Right atrium auricular region (tissue), 2 donors: ENCODE measurements around the gene PIGN. TPM values are rescaled to one million over a fixed set of nuclear protein-coding genes. Genes with fewer than 3 reads are reported as not detected.

Source experiments
- DNase-seq: peaks from one replicate; pipeline ENCODE4 v3.0.0-alpha.2; 2019; ENCODE audit warnings: low spot score
- H3K27ac ChIP-seq, 2 donors: fragments of 200-600 bp; sonication (generic); 1 replicate in 1 of 2; 2 replicates in 1 of 2; pipeline ENCODE4 v1.5.1; 2016 to 2019
- H3K27me3 ChIP-seq, 2 donors: fragments of 200-600 bp; sonication (generic); one replicate each; pipeline versions ENCODE4 v1.5.1 to v1.6.0; 2017 to 2019
- H3K36me3 ChIP-seq: fragments of 200-600 bp; sonication (generic); one replicate; pipeline ENCODE4 v1.5.1; 2016
- H3K4me1 ChIP-seq, 2 donors: fragments of 200-600 bp; sonication (generic); one replicate each; pipeline versions ENCODE4 v1.5.1 to v1.6.0; 2017 to 2019
- H3K4me3 ChIP-seq, 2 donors: fragments of 200-600 bp; sonication (generic); 1 replicate in 1 of 2; 2 replicates in 1 of 2; pipeline ENCODE4 v1.5.1; 2017 to 2019; ENCODE audit warnings: mild to moderate bottlenecking in 1 of 2, moderate library complexity in 1 of 2
- H3K9me3 ChIP-seq, 2 donors: fragments of 200-600 bp; sonication (generic); one replicate each; pipeline ENCODE4 v1.5.1; 2019
- CTCF ChIP-seq, 2 donors: fragments of 200-600 bp; sonication (generic); IDR thresholded peaks; one replicate each; pipeline ENCODE4 v1.5.1; 2019; ENCODE audit warnings: antibody characterized with exemption in 2 of 2
- total RNA-seq, 2 donors: library from RNA; depleted of rRNA; stranded (reverse); fragments of >200 nt; gene quantifications; one replicate each; pipeline ENCODE4 v1.1.0, GENCODE V29; 2016

Gene PIGN
- total RNA-seq, 2 donors from 2014 or later, result 10.8 to 16.8 TPM

DNA sequence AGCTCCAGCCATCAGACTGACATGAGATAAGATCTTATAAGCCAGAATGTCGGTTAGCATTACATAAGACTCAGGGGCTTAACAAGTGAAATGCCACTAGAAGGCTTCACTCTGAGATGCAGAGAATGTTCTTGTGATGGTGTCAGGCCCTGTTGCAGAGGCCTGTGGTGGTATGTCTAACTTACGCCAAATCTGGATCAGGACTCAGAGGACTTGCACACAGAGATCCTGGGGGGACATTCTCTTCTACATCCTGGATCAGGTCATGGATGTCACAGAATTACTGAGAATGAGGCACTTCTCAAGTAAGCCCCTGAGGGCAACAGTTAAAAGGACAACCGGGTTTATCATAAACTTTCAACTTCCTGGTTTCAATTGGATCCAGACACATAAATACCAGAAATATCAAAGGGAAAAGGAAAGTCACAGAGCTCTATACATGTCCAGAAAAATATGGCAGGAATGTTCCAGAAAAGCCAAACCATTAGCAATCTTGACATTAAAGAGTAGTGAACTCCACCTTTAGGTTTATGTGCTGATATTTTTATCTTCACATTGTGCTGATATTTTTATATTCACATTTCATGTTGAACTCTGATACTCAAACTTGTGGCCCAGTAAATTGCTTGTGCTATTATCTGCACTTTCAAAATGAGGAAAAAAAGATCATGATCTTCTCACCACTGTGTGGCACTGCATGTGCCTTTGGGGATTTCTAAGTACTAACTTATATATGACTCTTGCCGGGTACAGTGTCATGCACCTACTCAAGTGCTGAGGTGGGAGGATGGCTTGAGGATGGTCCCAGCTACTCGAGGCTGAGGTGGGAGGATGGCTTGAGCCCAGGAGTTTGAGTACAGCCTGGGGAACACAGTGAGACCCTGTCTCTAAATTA is 156.5 kb downstream of the PIGN start:
- no peak for DNase-seq
- no peak for TF ChIP-seq CTCF (IDR thresholded peaks at IDR 0.05)
- no peak overlapping the region for H3K27ac ChIP-seq
- no peaks in the 10 kb centered on the region for H3K36me3 ChIP-seq
- H3K4me3 ChIP-seq, result no peak overlapping the region
- H3K27me3 ChIP-seq, result no peaks in the 10 kb centered on the region
- H3K9me3 ChIP-seq, result no peaks in the 10 kb centered on the region
- no peaks in the 10 kb centered on the region for H3K4me1 ChIP-seq

DNA sequence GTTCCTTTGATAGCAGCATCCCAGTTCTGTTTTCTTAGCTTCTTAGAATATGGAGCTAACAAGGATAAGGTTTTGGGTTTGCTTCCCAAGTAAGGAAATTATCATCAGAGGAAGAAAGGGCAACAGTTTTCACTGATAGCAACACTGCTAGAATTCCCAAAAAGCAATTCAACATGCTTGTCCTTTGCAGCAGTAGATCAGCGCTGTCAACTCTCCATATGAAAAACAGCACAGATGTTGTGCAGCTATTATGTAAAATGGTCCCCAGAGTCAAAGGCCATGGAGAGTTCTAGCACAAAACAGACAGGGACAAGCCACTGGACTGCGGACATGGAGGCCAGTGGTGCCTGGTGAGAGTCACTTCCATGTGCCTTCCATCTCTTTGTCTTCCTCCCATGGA is 158.1 kb downstream of the PIGN start:
- H3K4me3 ChIP-seq, result no peak overlapping the region
- TF ChIP-seq CTCF (IDR thresholded peaks at IDR 0.05), result no peak
- no peak for DNase-seq
- H3K27me3 ChIP-seq, result no peaks in the 10 kb centered on the region
- H3K27ac ChIP-seq, result no peak overlapping the region
- H3K4me1 ChIP-seq, result no peaks in the 10 kb centered on the region
- no peaks in the 10 kb centered on the region for H3K36me3 ChIP-seq
- H3K9me3 ChIP-seq, result no peaks in the 10 kb centered on the region

DNA sequence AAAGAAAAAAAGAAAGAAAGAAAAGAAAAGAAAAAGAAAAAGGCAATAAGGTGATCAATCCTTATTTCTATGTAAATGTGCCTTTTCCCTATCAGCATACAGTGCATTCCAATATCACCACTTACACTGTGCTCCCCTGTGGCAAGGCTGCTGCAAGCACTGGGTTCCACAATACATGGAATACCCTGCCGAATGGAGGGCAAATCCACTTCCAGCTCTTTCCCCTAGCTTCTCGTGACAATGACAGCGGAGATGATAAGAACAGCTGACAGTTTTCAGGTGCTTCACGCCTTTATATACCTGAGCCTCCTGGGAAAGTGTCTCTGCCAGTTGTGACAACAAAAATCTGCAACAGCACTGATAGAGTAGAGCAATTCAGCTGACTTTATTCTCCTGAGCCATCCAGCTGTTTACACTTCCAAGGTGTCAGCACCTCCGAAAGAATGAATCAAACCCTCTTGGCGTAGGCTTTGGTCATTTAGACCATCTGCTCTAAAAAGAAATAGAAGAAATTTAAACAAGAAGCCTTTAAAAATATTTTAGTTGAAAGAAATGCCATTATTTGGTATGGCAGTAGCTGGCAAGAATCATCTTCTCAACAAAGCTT is 158.8 kb downstream of the PIGN start:
- no peak for TF ChIP-seq CTCF (IDR thresholded peaks at IDR 0.05)

DNA sequence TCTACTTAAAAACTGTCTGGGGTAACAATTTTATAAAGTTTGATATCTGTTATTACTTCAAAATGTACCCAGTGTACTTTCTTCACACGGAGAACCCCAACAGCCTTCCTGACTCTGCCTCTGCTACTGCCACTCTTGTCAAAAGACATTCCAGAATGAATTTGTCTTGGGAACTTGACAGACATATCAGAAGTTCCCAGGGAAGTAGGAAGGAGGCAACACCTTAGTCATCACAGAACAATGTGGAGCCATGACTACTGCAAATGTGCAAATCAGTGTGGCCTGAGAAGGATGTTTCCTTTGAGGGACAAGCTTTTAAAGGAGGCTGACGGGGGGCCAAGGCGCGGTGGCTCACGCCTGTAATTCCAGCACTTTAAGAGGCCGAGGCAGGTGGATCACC is 160.3 kb downstream of the PIGN start:
- H3K9me3 ChIP-seq, result no peaks in the 10 kb centered on the region
- no peak for DNase-seq
- no peak for TF ChIP-seq CTCF (IDR thresholded peaks at IDR 0.05)
- no peak overlapping the region for H3K4me3 ChIP-seq
- no peaks in the 10 kb centered on the region for H3K4me1 ChIP-seq
- H3K27ac ChIP-seq, result no peak overlapping the region
- no peaks in the 10 kb centered on the region for H3K27me3 ChIP-seq
- H3K36me3 ChIP-seq, result no peaks in the 10 kb centered on the region

More for the DNA sequence above, 158.8 kb downstream of the PIGN start:
- no peak overlapping the region for H3K4me3 ChIP-seq
- no peak for DNase-seq
- H3K9me3 ChIP-seq, result no peaks in the 10 kb centered on the region
- no peaks in the 10 kb centered on the region for H3K27me3 ChIP-seq
- no peak overlapping the region for H3K27ac ChIP-seq
- no peaks in the 10 kb centered on the region for H3K36me3 ChIP-seq
- H3K4me1 ChIP-seq, result no peaks in the 10 kb centered on the region

DNA sequence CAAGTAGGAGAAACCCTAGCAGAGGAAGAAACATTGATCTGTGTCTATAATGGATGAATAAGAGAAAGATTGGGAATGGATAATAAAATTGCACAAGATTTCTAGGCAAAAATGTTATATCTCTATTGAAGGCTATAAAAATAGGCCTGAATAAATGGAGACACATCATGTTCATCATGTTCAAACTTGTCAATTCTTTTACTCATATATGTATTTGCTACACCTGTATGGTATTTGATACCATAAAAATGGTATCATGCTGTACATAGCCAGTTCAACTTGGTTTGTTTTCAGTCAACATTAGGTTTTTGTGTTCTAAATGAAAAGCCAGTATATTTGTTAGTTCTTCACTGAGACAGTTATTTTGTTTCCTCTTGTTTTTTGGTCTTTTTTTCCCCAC is 161.9 kb downstream of the PIGN start:
- H3K4me3 ChIP-seq, result no peak overlapping the region
- DNase-seq, result no peak
- no peaks in the 10 kb centered on the region for H3K27me3 ChIP-seq
- no peaks in the 10 kb centered on the region for H3K9me3 ChIP-seq
- H3K4me1 ChIP-seq, result no peaks in the 10 kb centered on the region
- H3K27ac ChIP-seq, result no peak overlapping the region
- no peak for TF ChIP-seq CTCF (IDR thresholded peaks at IDR 0.05)
- no peaks in the 10 kb centered on the region for H3K36me3 ChIP-seq
